ENCODE results near the gene LSM2.

DNA sequence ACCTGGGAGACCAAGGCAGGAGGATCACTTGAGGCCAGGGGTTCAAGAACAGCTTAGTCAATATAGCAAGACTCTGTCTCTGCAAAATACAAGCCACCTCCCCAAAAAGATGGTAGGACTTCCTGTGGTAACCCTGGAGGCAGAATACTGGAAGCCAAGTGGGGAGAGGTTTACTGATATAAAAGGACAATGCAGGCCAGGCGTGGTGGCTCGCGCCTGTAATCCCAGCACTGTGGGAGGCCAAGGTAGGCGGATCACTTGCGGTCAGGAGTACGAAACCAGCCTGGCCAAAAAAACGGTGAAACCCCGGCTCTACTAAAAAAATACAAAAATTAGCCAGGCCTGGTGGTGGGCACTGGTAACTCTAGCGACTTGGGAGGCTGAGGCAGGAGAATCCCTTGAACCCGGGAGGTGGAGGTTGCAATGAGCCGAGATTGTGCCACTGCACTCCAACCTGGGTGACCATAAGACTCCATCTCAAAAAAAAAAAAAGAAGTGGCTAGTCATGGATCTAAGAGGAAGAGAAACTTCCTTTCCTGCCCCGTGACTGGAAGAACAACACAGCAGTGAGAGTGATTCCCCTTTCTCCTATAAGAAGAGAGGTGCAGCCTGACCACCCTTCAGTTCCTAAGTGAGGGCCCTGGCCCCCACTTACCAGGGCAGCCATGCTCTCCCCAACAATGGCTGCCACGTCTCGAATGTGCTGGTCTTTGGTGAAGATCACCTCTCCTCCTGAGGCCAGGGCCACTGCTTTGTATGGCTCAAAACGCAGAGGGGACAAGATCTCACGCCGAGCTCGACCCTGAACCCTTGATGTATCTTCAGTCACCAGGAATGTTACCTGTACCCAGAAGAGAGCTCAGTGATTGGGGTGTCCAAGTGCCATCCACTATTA, 38.2 kb downstream of the LSM2 start:
- TF ChIP-seq, protein P1, sequence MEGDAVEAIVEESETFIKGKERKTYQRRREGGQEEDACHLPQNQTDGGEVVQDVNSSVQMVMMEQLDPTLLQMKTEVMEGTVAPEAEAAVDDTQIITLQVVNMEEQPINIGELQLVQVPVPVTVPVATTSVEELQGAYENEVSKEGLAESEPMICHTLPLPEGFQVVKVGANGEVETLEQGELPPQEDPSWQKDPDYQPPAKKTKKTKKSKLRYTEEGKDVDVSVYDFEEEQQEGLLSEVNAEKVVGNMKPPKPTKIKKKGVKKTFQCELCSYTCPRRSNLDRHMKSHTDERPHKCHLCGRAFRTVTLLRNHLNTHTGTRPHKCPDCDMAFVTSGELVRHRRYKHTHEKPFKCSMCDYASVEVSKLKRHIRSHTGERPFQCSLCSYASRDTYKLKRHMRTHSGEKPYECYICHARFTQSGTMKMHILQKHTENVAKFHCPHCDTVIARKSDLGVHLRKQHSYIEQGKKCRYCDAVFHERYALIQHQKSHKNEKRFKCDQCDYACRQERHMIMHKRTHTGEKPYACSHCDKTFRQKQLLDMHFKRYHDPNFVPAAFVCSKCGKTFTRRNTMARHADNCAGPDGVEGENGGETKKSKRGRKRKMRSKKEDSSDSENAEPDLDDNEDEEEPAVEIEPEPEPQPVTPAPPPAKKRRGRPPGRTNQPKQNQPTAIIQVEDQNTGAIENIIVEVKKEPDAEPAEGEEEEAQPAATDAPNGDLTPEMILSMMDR (IDR thresholded peaks at IDR 0.05; ENCODE audit: poor library complexity): no peak
- TF ChIP-seq EZH2phosphoT487 (IDR thresholded peaks at IDR 0.05; ENCODE audit: low read depth, severe bottlenecking, unreplicated experiment): no peak

Measured in hepatocyte (in vitro differentiated cells).